IMR-90 (cell line): ENCODE results near the gene ORMDL2. TPM values are rescaled to one million over a fixed set of nuclear protein-coding genes. Genes with fewer than 3 reads are reported as not detected.

ENCODE experiments used
- ATAC-seq: fragments of 200-7000 bp; cut with Tn5 transposase; 2 replicates; pipeline ENCODE4 v1.9.1; 2020; ENCODE audit warnings: low read depth, mild to moderate bottlenecking, moderate library complexity
- BruUV-seq: library from RNA; stranded (reverse); fragments of 400-500 nt; replicated peaks from 2 replicates; lab custom pipeline; 2021; lab: Mats Ljungman, UMichigan
- CTCF ChIA-PET: fragments of 300-600 bp; formaldehyde crosslinking; extraction: SDS; loops from one replicate; lab custom pipeline; 2021; ENCODE audit warnings: antibody characterized with exemption; lab: Yijun Ruan, JAX
- POLR2A ChIA-PET: fragments of 300-600 bp; sonication (Branson Sonifier 250); formaldehyde crosslinking; loops from one replicate; lab custom pipeline; 2022; ENCODE audit warnings: antibody characterized with exemption; ENCODE audit not compliant: unreplicated experiment; lab: Charles Lee
- DNase-seq: peaks from one replicate; pipeline ENCODE4 v3.0.0; 2013
- H2AFZ ChIP-seq: replicated peaks from 2 replicates; pipeline ENCODE3; 2013; ENCODE audit warnings: low read length, mild to moderate bottlenecking; ENCODE audit not compliant: poor library complexity
- H2AK5ac ChIP-seq: 2 replicates; pipeline ENCODE4 v1.6.1; 2013; ENCODE audit warnings: low read depth, low read length, inconsistent platforms
- H2AK9ac ChIP-seq: replicated peaks from 2 replicates; pipeline ENCODE3; 2013; ENCODE audit warnings: mild to moderate bottlenecking, low read depth, low read length, moderate library complexity; ENCODE audit not compliant: poor library complexity
- H2BK120ac ChIP-seq: 2 replicates; pipeline ENCODE4 v1.6.1; 2013; ENCODE audit warnings: low read depth, low read length, inconsistent platforms
- H2BK15ac ChIP-seq: 3 replicates; pipeline ENCODE4 v1.6.1; 2013; ENCODE audit warnings: low read depth, low read length, inconsistent platforms
- H2BK20ac ChIP-seq: 2 replicates; pipeline ENCODE4 v1.6.1; 2013; ENCODE audit warnings: low read depth, mild to moderate bottlenecking, inconsistent platforms, low read length, moderate library complexity
- H2BK5ac ChIP-seq: 2 replicates; pipeline ENCODE4 v1.6.1; 2013; ENCODE audit warnings: mild to moderate bottlenecking, low read depth, low read length, inconsistent platforms; ENCODE audit not compliant: poor library complexity, severe bottlenecking
- H3K14ac ChIP-seq: replicated peaks from 2 replicates; pipeline ENCODE4 v1.6.1; 2013; ENCODE audit warnings: low read depth, low read length, inconsistent platforms
- H3K18ac ChIP-seq: 2 replicates; pipeline ENCODE4 v1.6.1; 2013; ENCODE audit warnings: low read depth, low read length, control low read depth
- H3K23ac ChIP-seq: 2 replicates; pipeline ENCODE4 v1.6.1; 2013; ENCODE audit warnings: low read depth, low read length, inconsistent platforms
- H3K27ac ChIP-seq: 2 replicates; pipeline ENCODE4 v1.5.1; 2013; ENCODE audit warnings: mild to moderate bottlenecking, control low read depth, low read length; ENCODE audit not compliant: insufficient read depth
- H3K27me3 ChIP-seq: 2 replicates; pipeline ENCODE4 v1.6.1; 2013; ENCODE audit warnings: low read length; ENCODE audit not compliant: control insufficient read depth, insufficient read depth
- H3K36me3 ChIP-seq: 2 replicates; pipeline ENCODE4 v1.6.1; 2013; ENCODE audit warnings: low read length, mixed read lengths; ENCODE audit not compliant: control insufficient read depth, insufficient read depth
- H3K4ac ChIP-seq: 2 replicates; pipeline ENCODE4 v1.6.1; 2013; ENCODE audit warnings: low read depth, low read length, inconsistent platforms
- H3K4me1 ChIP-seq: 2 replicates; pipeline ENCODE4 v1.6.1; 2013; ENCODE audit warnings: low read length, mixed read lengths; ENCODE audit not compliant: control insufficient read depth, insufficient read depth
- H3K4me2 ChIP-seq: 2 replicates; pipeline ENCODE4 v1.6.1; 2013; ENCODE audit warnings: low read depth, mild to moderate bottlenecking, control low read depth, low read length, moderate library complexity
- H3K4me3 ChIP-seq: 2 replicates; pipeline ENCODE4 v1.5.1; 2013; ENCODE audit warnings: low read depth, mild to moderate bottlenecking, control low read depth, low read length, moderate library complexity; ENCODE audit not compliant: insufficient read depth
- H3K56ac ChIP-seq: 2 replicates; pipeline ENCODE4 v1.6.1; 2013; ENCODE audit warnings: low read length, inconsistent platforms; ENCODE audit not compliant: insufficient read depth; ENCODE audit errors: extremely low read depth
- H3K79me1 ChIP-seq, 2 experiments: 2 replicates each; pipeline ENCODE4 v1.6.1; 2013; ENCODE audit warnings: low read length in 2 of 2, inconsistent platforms in 1 of 2, low read depth in 1 of 2
- H3K9ac ChIP-seq: 2 replicates; pipeline ENCODE4 v1.6.1; 2013; ENCODE audit warnings: low read depth, low read length, control low read depth
- H3K9me1 ChIP-seq: 2 replicates; pipeline ENCODE4 v1.6.1; 2013; ENCODE audit warnings: low read length, inconsistent platforms; ENCODE audit not compliant: insufficient read depth
- H3K9me3 ChIP-seq: 2 replicates; pipeline ENCODE4 v1.6.1; 2013; ENCODE audit warnings: low read length; ENCODE audit not compliant: control insufficient read depth, insufficient read depth
- H4K20me1 ChIP-seq: 2 replicates; pipeline ENCODE4 v1.6.1; 2013; ENCODE audit warnings: low read length, inconsistent platforms; ENCODE audit not compliant: insufficient read depth
- H4K5ac ChIP-seq: 2 replicates; pipeline ENCODE4 v1.6.1; 2013; ENCODE audit warnings: mild to moderate bottlenecking, low read depth, low read length, control low read depth
- H4K8ac ChIP-seq, 2 experiments: 2 replicates each; pipeline ENCODE4 v1.6.1; 2013; ENCODE audit warnings: low read depth in 2 of 2, low read length in 2 of 2, control low read depth in 1 of 2, inconsistent platforms in 1 of 2
- H4K91ac ChIP-seq: 2 replicates; pipeline ENCODE4 v1.6.1; 2013; ENCODE audit warnings: low read depth, low read length, inconsistent platforms; ENCODE audit not compliant: insufficient read depth
- BHLHE40 ChIP-seq: fragments of 150-350 bp; IDR thresholded peaks from 2 replicates; pipeline ENCODE4 v1.6.1; 2016; ENCODE audit warnings: mild to moderate bottlenecking, low read depth, low read length
- CEBPB ChIP-seq: IDR thresholded peaks from 2 replicates; pipeline ENCODE4 v1.6.1; 2012; ENCODE audit warnings: low read depth, low read length, improper control_type of control experiment
- CTCF ChIP-seq: conservative IDR thresholded peaks from 2 replicates; pipeline ENCODE4 v1.5.1; 2012; ENCODE audit warnings: mild to moderate bottlenecking, low read depth, low read length, improper control_type of control experiment
- FOS ChIP-seq: fragments of 150-350 bp; IDR thresholded peaks from 2 replicates; pipeline ENCODE4 v1.6.1; 2016; ENCODE audit warnings: low read depth, low read length
- MAFK ChIP-seq: IDR thresholded peaks from 2 replicates; pipeline ENCODE4 v1.6.1; 2012; ENCODE audit warnings: low read depth, low read length, improper control_type of control experiment
- MAZ ChIP-seq: IDR thresholded peaks from 2 replicates; pipeline ENCODE4 v1.6.1; 2012; ENCODE audit warnings: low read depth, mild to moderate bottlenecking, low read length, improper control_type of control experiment, moderate library complexity, borderline replicate concordance
- MXI1 ChIP-seq: IDR thresholded peaks from 2 replicates; pipeline ENCODE4 v1.6.1; 2012; ENCODE audit warnings: low read depth, mild to moderate bottlenecking, low read length, moderate library complexity, borderline replicate concordance
- POLR2A ChIP-seq: IDR thresholded peaks from 2 replicates; pipeline ENCODE4 v1.6.1; 2012; ENCODE audit warnings: mild to moderate bottlenecking, low read depth, low read length
- RCOR1 ChIP-seq: IDR thresholded peaks from 2 replicates; pipeline ENCODE4 v1.6.1; 2012; ENCODE audit warnings: mild to moderate bottlenecking, low read length, improper control_type of control experiment; ENCODE audit not compliant: insufficient replicate concordance
- RFX5 ChIP-seq: IDR thresholded peaks from 2 replicates; pipeline ENCODE4 v1.8.0; 2012; ENCODE audit warnings: low read depth, mild to moderate bottlenecking, low read length, moderate library complexity
- SMC3 ChIP-seq: fragments of 150-350 bp; IDR thresholded peaks from 2 replicates; pipeline ENCODE4 v1.6.1; 2016; ENCODE audit warnings: low read depth, mild to moderate bottlenecking, antibody characterized with exemption, low read length, moderate library complexity
- WGBS, 2 experiments: methylation state at CpG; one replicate each; pipeline versions ENCODE4 v1.1.5 to v1.1.7; 2013; ENCODE audit warnings: missing lambda C conversion rate in 2 of 2; ENCODE audit not compliant: insufficient read length in 1 of 2; ENCODE audit errors: extremely low coverage in 2 of 2; 5-methylcytosine and 5-hydroxymethylcytosine counted together
- dilution Hi-C: fragments of 300-500 bp; cut with HindIII; formaldehyde crosslinking; loops from one replicate; pipeline ENCODE4 v1.14.3; 2018; ENCODE audit warnings: low sequenced_read_pairs; ENCODE audit not compliant: unreplicated experiment
- in situ Hi-C: fragments of 300-500 bp; cut with MboI; formaldehyde crosslinking; loops from 3 replicates; pipeline ENCODE4 v1.14.3; 2019; ENCODE audit warnings: low sequenced_read_pairs, inconsistent platforms, mixed read lengths
- intact Hi-C: fragments of 100-400 bp; cut with micrococcal nuclease; formaldehyde crosslinking; loops from 2 replicates; pipeline ENCODE4 v1.10.0; 2022
- polyA plus RNA-seq, 3 experiments: library from polyadenylated mRNA; depleted of rRNA; stranded (reverse); fragments of >200 nt; gene quantifications; 2 replicates each; pipeline ENCODE4 v1.2.3, GENCODE V29; 2012; ENCODE audit warnings: low replicate concordance in 1 of 3
- total RNA-seq: library from RNA; depleted of rRNA; stranded (reverse); fragments of >200 nt; gene quantifications from 2 replicates; pipeline ENCODE4 v1.2.3, GENCODE V29; 2012
- TF ChIP-seq, protein P1 (sequence below): fragments of 150-350 bp; IDR thresholded peaks from 2 replicates; pipeline ENCODE4 v1.6.1; 2017; ENCODE audit warnings: mild to moderate bottlenecking, antibody characterized with exemption, low read length, low read depth

ORMDL2 gene
- total and polyA plus RNA-seq, 2 of the 4 experiments (the other 2 are of a cell fraction): 20.4 to 39.7 TPM

- Histone ChIP-seq H3K18ac (no peak overlapping the region), H3K23ac (no peak overlapping the region), H3K9me1 (0 out of 2 replicates have a peak, but pooled peaks cover 3% of the 10 kb centered on the region), H3K9me3 (no peaks in the 10 kb centered on the region), H2BK15ac (no peak overlapping the region), H3K14ac (no peak overlapping the region), H3K4me3 (no peak overlapping the region), H3K79me1 (peaks cover 8 to 47% of the 10 kb centered on the region in 2 experiments; a peak in 3 of 4 replicates), H3K4me2 (no peak overlapping the region), H3K4me1 (peaks cover 5% of the 10 kb centered on the region), H3K36me3 (peaks cover 15% of the 10 kb centered on the region), H2BK120ac (no peak overlapping the region), H3K27me3 (no peaks in the 10 kb centered on the region), H3K9ac (no peak overlapping the region), H2AFZ (no peak overlapping the region), H3K27ac (no peak overlapping the region), H4K20me1 (peaks cover 64% of the 10 kb centered on the region), H3K56ac (no peak overlapping the region), H4K5ac (no peak overlapping the region), H2AK9ac (no peak overlapping the region), H4K91ac (no peak overlapping the region), H3K4ac (no peak overlapping the region), H4K8ac (no peak overlapping the region), H2AK5ac (no peak overlapping the region), H2BK20ac (no peak overlapping the region), H2BK5ac (no peak overlapping the region)
- 40% methylated on average over 1 of the region's 1 CpG; no CpG with 5 or more reads in 1 of the 2 experiments for WGBS, 2 experiments
- ATAC-seq (no peak), DNase-seq (no peak)
- dilution Hi-C loops: no loop called here
- no peak for TF ChIP-seq CEBPB
- TF ChIP-seq MAZ: no peak
- TF ChIP-seq CTCF: no peak
- no peak for TF ChIP-seq MXI1
- TF ChIP-seq POLR2A: no peak
- TF ChIP-seq RFX5: no peak
- TF ChIP-seq BHLHE40: no peak
- no peak for TF ChIP-seq FOS
- no peak for TF ChIP-seq MAFK
- TF ChIP-seq SMC3: no peak
- no peak for TF ChIP-seq RCOR1
- TF ChIP-seq, protein P1, sequence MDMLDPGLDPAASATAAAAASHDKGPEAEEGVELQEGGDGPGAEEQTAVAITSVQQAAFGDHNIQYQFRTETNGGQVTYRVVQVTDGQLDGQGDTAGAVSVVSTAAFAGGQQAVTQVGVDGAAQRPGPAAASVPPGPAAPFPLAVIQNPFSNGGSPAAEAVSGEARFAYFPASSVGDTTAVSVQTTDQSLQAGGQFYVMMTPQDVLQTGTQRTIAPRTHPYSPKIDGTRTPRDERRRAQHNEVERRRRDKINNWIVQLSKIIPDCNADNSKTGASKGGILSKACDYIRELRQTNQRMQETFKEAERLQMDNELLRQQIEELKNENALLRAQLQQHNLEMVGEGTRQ: no peak
- ChIA-PET CTCF (no interaction called here), POLR2A (no interaction called here)
- intact Hi-C loops: loop anchor here (10.0 kb wide), 1 partner anchor 233 kb away; the partner anchor contains the start of gene RPS26
- BruUV-seq: no TSS peak
- in situ Hi-C loops: loop anchor here (10.0 kb wide), 1 partner anchor 133 kb away; no protein-coding TSS in a partner anchor
These were observed 5.8 kb upstream of the ORMDL2 start for GRCh38 chr12:55812088-55812487.
